HG03108 (cell line): ENCODE measurements around the gene SCAI.

Source experiments
- ATAC-seq: cut with Tn5 transposase; IDR thresholded peaks from one replicate; pipeline ENCODE4 v1.9.1; 2021; ENCODE audit warnings: moderate library complexity; ENCODE audit not compliant: unreplicated experiment

The SCAI gene

DNA sequence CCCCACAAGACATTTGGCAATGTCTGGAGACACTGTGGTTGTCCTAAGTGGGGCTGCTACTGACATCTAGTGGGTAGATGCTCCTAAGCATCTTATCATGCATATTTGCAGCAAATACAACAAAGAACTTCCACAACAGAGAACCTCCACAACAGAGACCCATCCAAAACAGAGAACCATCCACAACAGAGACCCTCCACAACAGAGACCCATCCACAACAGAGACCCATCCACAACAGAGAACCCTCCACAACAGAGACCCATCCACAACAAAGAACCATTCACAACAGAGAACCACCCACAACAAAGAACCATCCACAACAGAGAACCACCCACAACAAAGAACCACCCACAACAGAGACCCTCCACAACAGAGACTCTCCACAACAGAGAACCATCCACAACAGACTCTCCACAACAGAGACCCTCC is 248.6 kb downstream of the SCAI start:
- no peak for ATAC-seq

DNA sequence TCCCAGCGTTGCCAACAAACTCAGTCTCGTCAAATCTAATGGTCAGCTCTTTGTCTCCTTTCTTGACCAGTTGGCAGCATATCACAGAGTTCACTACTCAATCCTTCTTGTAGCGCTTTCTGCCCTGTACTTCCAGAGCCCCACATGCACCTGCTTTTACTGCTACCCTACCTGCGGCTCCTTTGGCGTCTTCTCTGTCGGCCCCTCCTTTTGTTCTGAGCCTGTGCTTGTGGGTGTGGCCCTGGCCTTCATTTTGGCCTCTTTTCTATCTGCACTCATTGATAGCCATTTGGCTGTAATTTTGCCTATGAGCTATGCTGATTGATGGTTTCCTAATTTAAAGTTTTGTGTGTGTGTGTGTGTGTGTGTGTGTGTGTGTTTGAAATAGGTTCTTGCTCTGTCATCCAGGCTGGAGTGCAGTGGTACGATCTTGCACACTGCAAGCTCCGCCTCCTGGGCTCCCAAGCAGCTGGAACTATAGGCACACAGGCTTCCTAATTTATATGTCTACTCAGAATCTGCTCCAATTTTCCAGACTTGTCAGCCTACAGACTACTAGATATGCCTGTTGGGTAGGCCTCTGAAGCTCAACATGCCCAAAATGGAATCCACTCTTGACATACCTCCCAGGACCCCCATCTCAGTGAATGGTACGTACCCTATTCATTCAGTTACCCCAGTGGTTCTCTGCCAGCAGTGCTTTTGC is 249.1 kb downstream of the SCAI start:
- ATAC-seq: no peak
